Testis (tissue), 2 donors: ENCODE data around the gene C16orf87.

ENCODE experiments used
- POLR2A ChIP-seq: fragments of 450-650 bp; IDR thresholded peaks from one replicate; pipeline ENCODE4 v1.6.1; 2017; ENCODE audit warnings: antibody characterized with exemption, mild to moderate bottlenecking, moderate library complexity
- TF ChIP-seq, protein P1 (sequence below), 3 experiments: fragments of 450-650 bp in 2 of 3; fragments of 200-600 bp in 1 of 3; sonication (generic) in 1 of 3; IDR thresholded peaks; one replicate each; pipeline ENCODE4 v1.5.1; 2016 to 2019; ENCODE audit warnings: antibody characterized with exemption in 3 of 3, mild to moderate bottlenecking in 2 of 3, moderate library complexity in 1 of 3

DNA sequence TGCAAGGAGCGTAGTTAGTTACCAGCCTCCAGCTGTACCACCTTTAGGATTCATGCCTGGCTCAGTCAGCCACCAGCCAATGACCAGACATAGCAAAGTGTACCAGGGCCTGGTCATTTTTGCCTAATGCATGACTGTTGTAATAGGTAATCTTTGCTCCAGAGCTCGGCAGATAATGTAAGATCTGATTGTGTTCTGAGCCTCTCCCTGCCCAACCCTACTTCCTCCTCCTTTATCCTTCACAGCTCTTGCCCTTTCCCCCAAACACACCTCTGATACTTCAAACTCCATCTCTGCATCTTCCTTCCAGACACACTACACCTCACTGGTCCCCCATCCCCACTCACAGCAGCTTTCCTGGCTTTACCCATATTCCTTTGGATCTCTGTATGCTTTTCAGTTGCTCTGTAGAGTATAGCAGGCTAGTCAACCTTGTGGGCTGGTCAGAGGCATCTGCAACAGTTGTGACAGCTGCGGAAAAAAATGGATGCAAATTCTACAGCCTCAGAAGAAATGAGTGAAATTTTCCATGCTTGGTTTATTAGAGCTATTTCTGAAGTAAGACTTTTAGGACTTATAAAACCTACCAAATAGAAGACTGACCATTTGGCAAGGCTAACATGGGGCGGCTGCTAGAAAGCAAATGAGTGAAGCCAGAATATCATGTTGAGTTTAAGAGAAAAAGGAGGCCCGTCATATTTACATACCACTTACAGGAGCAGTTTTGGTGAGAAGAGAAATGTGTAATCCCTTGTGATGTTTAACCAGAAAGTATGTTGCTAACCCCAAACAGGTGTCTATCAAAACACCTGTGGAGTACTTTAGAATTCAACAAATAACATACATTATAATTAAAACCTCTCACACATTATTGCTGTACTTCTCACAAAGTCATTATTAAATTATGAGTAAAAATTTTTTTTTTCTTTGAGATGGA lies 19.9 kb upstream of the C16orf87 start:
- TF ChIP-seq, protein P1, sequence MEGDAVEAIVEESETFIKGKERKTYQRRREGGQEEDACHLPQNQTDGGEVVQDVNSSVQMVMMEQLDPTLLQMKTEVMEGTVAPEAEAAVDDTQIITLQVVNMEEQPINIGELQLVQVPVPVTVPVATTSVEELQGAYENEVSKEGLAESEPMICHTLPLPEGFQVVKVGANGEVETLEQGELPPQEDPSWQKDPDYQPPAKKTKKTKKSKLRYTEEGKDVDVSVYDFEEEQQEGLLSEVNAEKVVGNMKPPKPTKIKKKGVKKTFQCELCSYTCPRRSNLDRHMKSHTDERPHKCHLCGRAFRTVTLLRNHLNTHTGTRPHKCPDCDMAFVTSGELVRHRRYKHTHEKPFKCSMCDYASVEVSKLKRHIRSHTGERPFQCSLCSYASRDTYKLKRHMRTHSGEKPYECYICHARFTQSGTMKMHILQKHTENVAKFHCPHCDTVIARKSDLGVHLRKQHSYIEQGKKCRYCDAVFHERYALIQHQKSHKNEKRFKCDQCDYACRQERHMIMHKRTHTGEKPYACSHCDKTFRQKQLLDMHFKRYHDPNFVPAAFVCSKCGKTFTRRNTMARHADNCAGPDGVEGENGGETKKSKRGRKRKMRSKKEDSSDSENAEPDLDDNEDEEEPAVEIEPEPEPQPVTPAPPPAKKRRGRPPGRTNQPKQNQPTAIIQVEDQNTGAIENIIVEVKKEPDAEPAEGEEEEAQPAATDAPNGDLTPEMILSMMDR (IDR thresholded peaks at IDR 0.05) = no peak
- no peak for TF ChIP-seq POLR2A
